ENCODE data around the gene C9orf78.

C9orf78 gene

GRCh38 chr9:129823542-129823934, 11.5 kb downstream of the C9orf78 start:
- Mint-ChIP-seq H3K9me3 (no peaks in the 10 kb centered on the region), H3K27me3 (ENCODE audit: low read depth) (no peaks in the 10 kb centered on the region)

DNA sequence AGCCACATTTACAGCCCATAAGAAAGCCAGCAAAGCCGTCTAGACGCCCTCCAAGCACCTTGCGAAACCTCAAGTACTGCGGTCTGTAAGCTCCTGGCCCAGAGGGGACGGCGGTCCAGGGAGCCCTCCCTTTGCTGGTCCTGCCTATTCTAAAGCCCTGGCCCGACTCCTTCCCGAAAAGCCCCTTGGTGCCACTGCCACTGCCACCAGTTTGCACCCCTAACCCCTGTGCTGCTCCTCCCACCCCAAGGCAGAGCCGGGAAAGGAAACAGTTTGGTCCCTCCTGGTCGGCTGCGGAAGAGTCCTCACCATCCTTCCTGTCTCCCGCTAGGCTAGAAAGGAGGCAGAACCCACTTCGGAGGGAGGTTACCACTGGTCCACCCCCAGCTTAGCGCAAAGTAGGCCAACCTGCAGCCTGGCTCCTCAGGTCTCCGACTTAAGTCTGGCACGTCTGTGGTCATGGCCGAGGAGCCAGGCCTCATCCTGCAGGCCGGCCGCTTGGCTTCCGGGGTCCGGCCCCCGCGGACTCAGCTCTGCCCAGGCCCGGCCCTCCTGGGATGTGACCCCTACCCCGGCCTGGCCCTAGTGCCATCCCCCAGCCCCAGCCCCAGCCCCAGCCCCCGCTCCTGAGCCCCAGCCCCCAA, 12.1 kb downstream of the C9orf78 start:
- Mint-ChIP-seq H3K36me3 (ENCODE audit: low read depth) (peaks cover 24% of the 10 kb centered on the region), H3K4me3 (peak overlapping the region; percentile 93 to 96 (median 96)), H3K27ac (peak overlapping the region in 1 of 3 experiments; percentile 92), H3K27me3 (ENCODE audit: low read depth) (no peaks in the 10 kb centered on the region), H3K9me3 (no peaks in the 10 kb centered on the region), H3K4me1 (peaks cover 9% of the 10 kb centered on the region)
- no peak for TF ChIP-seq CTCF (IDR thresholded peaks at IDR 0.05; ENCODE audit: unreplicated experiment in 3 of 3)

More at GRCh38 chr9:129823542-129823934, 11.5 kb downstream of the C9orf78 start:
- peaks cover 19% of the 10 kb centered on the region for H3K36me3 Mint-ChIP-seq (ENCODE audit: low read depth)
- peaks cover 9% of the 10 kb centered on the region for H3K4me1 Mint-ChIP-seq
- peak overlapping the region in 1 of 3 experiments; percentile 92 for H3K27ac Mint-ChIP-seq
- peak overlapping the region; percentile 93 to 96 (median 96) for H3K4me3 Mint-ChIP-seq
- no peak for TF ChIP-seq CTCF (IDR thresholded peaks at IDR 0.05; ENCODE audit: unreplicated experiment in 3 of 3)

- no peaks in the 10 kb centered on the region for H3K9me3 Mint-ChIP-seq
- no peak for TF ChIP-seq CTCF (IDR thresholded peaks at IDR 0.05; ENCODE audit: unreplicated experiment in 3 of 3)
- H3K4me1 Mint-ChIP-seq: no peaks in the 10 kb centered on the region
- no peak overlapping the region for H3K4me3 Mint-ChIP-seq
- H3K27ac Mint-ChIP-seq: no peak overlapping the region
- H3K36me3 Mint-ChIP-seq (ENCODE audit: low read depth): peaks cover 44% of the 10 kb centered on the region
- no peaks in the 10 kb centered on the region for H3K27me3 Mint-ChIP-seq (ENCODE audit: low read depth)
Measured at GRCh38 chr9:129816501-129817435, 18.3 kb downstream of the C9orf78 start.

DNA sequence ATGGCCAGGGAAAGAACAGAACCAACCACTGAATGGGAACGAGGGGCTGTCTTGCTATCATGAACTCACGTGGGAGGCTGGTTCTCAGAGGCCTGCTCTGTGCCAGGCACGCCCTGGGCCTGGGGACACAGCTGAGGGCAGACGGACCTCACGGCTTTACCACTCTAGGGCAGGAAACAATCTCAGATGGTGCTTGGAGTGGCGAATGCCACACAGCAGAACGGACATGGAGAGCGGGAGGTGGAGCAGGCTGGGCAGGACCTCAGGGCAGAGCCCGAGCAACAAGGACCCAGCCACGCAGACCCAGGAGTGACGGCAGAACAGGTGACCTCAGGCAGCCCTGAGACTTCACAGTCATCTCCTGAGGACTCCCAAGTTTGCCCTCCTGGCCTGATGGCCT, 19.8 kb downstream of the C9orf78 start:
- no peak overlapping the region for H3K4me3 Mint-ChIP-seq
- no peak for TF ChIP-seq CTCF (IDR thresholded peaks at IDR 0.05; ENCODE audit: unreplicated experiment in 3 of 3)
- H3K27ac Mint-ChIP-seq: no peak overlapping the region
- no peaks in the 10 kb centered on the region for H3K9me3 Mint-ChIP-seq
- no peaks in the 10 kb centered on the region for H3K27me3 Mint-ChIP-seq (ENCODE audit: low read depth)
- no peaks in the 10 kb centered on the region for H3K4me1 Mint-ChIP-seq
- H3K36me3 Mint-ChIP-seq (ENCODE audit: low read depth): peaks cover 49% of the 10 kb centered on the region

DNA sequence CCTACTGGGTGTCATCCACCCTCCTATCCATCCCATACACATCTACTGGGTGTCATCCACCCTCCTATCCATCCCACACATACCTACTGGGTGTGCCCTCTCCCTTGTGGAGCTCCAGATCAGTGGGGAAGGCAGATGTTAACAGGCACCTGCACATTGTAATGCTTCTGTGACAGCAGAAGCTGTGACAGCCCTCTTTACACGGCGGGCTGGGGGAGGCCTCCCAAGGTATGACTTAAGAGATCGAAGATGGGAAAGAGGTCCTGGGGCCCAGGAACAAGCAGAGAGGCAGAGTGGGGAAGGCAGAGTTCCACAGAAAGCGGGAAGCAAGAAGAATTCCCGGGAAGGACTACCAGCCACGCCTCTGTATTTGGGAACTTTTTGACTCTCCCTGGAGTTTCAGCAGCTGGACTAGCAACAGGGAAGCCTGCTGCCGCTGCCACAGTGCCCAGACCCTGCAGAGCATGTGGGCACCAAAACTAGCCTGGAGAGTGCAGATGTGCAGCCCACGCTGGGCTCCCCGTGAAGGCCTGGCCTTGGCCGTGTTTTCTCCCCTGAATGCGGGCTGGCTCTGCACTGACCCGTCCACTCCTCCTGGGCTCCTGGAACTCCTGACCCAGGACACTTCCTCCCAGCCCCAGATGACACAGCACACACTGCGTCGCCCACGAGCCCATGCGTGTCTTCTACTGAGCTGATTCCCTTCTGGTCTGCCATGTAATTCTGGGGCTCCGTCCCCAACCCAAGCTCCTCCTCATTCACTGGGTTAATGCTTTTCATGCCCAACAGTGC, 20.4 kb downstream of the C9orf78 start:
- no peak for TF ChIP-seq CTCF (IDR thresholded peaks at IDR 0.05; ENCODE audit: unreplicated experiment in 3 of 3)
- H3K27me3 Mint-ChIP-seq (ENCODE audit: low read depth): no peaks in the 10 kb centered on the region
- H3K27ac Mint-ChIP-seq: no peak overlapping the region

More for the DNA sequence above, 20.4 kb downstream of the C9orf78 start:
- Mint-ChIP-seq H3K4me1 (no peaks in the 10 kb centered on the region), H3K9me3 (no peaks in the 10 kb centered on the region), H3K4me3 (no peak overlapping the region), H3K36me3 (ENCODE audit: low read depth) (peaks cover 52% of the 10 kb centered on the region)

Data from nephron (organoid).